GM12878 (cell line): ENCODE data around the gene IPP. TPM values are rescaled to one million over a fixed set of nuclear protein-coding genes. Genes with fewer than 3 reads are reported as not detected.

Source experiments
- ATAC-seq: fragments of 200-7000 bp; cut with Tn5 transposase; 3 replicates; pipeline ENCODE4 v1.9.1; 2020; ENCODE audit warnings: mild to moderate bottlenecking, moderate library complexity
- BruUV-seq: library from RNA; stranded (reverse); fragments of 400-500 nt; replicated peaks from 2 replicates; lab custom pipeline; 2021; lab: Mats Ljungman, UMichigan
- CTCF ChIA-PET: fragments of 300-600 bp; sonication (Branson Sonifier 250); formaldehyde crosslinking; extraction: SDS; loops from one replicate; lab custom pipeline; 2021; ENCODE audit warnings: inconsistent platforms; lab: Yijun Ruan, JAX
- POLR2A ChIA-PET: fragments of 350-600 bp; formaldehyde crosslinking; extraction: SDS; loops from one replicate; lab custom pipeline; 2021; ENCODE audit warnings: inconsistent platforms; lab: Charles Lee
- RAD21 ChIA-PET: fragments of 300-600 bp; sonication (Branson Sonifier 250); formaldehyde crosslinking; loops from one replicate; lab custom pipeline; 2023; ENCODE audit warnings: antibody characterized with exemption; ENCODE audit not compliant: unreplicated experiment; lab: Charles Lee
- SMC1A ChIA-PET: fragments of 300-600 bp; sonication (Branson Sonifier 250); formaldehyde crosslinking; loops from one replicate; lab custom pipeline; 2023; ENCODE audit not compliant: unreplicated experiment, uncharacterized antibody; lab: Charles Lee
- DNase-seq: peaks from one replicate; pipeline ENCODE4 v3.0.0-alpha.2; 2011; ENCODE audit warnings: low read depth, low spot score
- FAIRE-seq: peaks from 3 replicates; lab custom pipeline; 2011; peaks lifted over from hg19 to GRCh38; lab: Jason Lieb, UNC
- H2AFZ ChIP-seq: 2 replicates; pipeline ENCODE4 v1.6.0; 2011; ENCODE audit warnings: low read depth, low read length, control low read depth; ENCODE audit not compliant: control insufficient read depth
- H3K27ac ChIP-seq: 2 replicates; pipeline ENCODE4 v1.5.1; 2011; ENCODE audit warnings: control low read depth; ENCODE audit not compliant: control insufficient read depth, insufficient read depth
- H3K27me3 ChIP-seq, 2 experiments: replicated peaks in 1 of 2; 2 replicates each; pipeline versions ENCODE4 v1.6.0 to v1.6.1; 2011; ENCODE audit warnings: low read length in 1 of 2; ENCODE audit not compliant: control insufficient read depth in 2 of 2, insufficient read depth in 2 of 2
- H3K36me3 ChIP-seq, 2 experiments: 2 replicates each; pipeline ENCODE4 v1.5.1; 2011; ENCODE audit warnings: low read length in 1 of 2; ENCODE audit not compliant: control insufficient read depth in 2 of 2, insufficient read depth in 2 of 2
- H3K4me1 ChIP-seq: 2 replicates; pipeline ENCODE4 v1.6.1; 2011; ENCODE audit warnings: mild to moderate bottlenecking, low read length, moderate library complexity, mixed read lengths; ENCODE audit not compliant: control insufficient read depth, insufficient read depth
- H3K4me2 ChIP-seq: 2 replicates; pipeline ENCODE4 v1.6.0; 2011; ENCODE audit warnings: control low read depth; ENCODE audit not compliant: control insufficient read depth, insufficient read depth
- H3K4me3 ChIP-seq: fragments of 200-600 bp; sonication (generic); 2 replicates; pipeline ENCODE4 v1.5.1; 2016
- H3K79me2 ChIP-seq: 2 replicates; pipeline ENCODE4 v1.6.0; 2011; ENCODE audit warnings: low read length; ENCODE audit not compliant: control insufficient read depth, insufficient read depth
- H3K9ac ChIP-seq: 2 replicates; pipeline ENCODE4 v1.8.0; 2011; ENCODE audit warnings: low read length, control low read depth, mixed read lengths; ENCODE audit not compliant: control insufficient read depth, insufficient read depth
- H3K9me3 ChIP-seq: replicated peaks from 3 replicates; pipeline ENCODE4 v1.5.1; 2011; ENCODE audit warnings: mild to moderate bottlenecking, low read length; ENCODE audit not compliant: control insufficient read depth, insufficient read depth
- H4K20me1 ChIP-seq: 2 replicates; pipeline ENCODE4 v1.6.0; 2011; ENCODE audit not compliant: control insufficient read depth, insufficient read depth
- ATF2 ChIP-seq: IDR thresholded peaks from 2 replicates; pipeline ENCODE4 v1.6.1; 2012; ENCODE audit warnings: low read length, inconsistent platforms
- FOS ChIP-seq: IDR thresholded peaks from 3 replicates; pipeline ENCODE4 v1.6.1; 2011; ENCODE audit warnings: borderline replicate concordance; ENCODE audit not compliant: insufficient read length; ENCODE audit errors: extremely low read depth
- GABPA ChIP-seq: IDR thresholded peaks from 2 replicates; pipeline ENCODE4 v1.6.1; 2014; ENCODE audit warnings: antibody characterized with exemption, low read depth, mild to moderate bottlenecking, inconsistent platforms
- GATAD2B ChIP-seq: fragments of 450-650 bp; conservative IDR thresholded peaks from 2 replicates; pipeline ENCODE4 v1.6.1; 2017; ENCODE audit warnings: low read depth, mild to moderate bottlenecking, moderate library complexity
- KLF5 ChIP-seq: fragments of 450-650 bp; IDR thresholded peaks from 2 replicates; pipeline ENCODE4 v1.6.1; 2014; ENCODE audit warnings: mild to moderate bottlenecking; ENCODE audit not compliant: partially characterized antibody
- MEF2A ChIP-seq: IDR thresholded peaks from 2 replicates; pipeline ENCODE4 v1.6.1; 2011; ENCODE audit warnings: low read depth, mild to moderate bottlenecking, low read length, moderate library complexity; ENCODE audit not compliant: insufficient read depth
- MLLT1 ChIP-seq: fragments of 450-650 bp; IDR thresholded peaks from 2 replicates; pipeline ENCODE4 v1.6.1; 2016; ENCODE audit warnings: mild to moderate bottlenecking
- MTA3 ChIP-seq: IDR thresholded peaks from 2 replicates; pipeline ENCODE4 v1.6.1; 2012; ENCODE audit warnings: low read length, inconsistent platforms, borderline replicate concordance
- NBN ChIP-seq: fragments of 450-650 bp; IDR thresholded peaks from 2 replicates; pipeline ENCODE4 v1.6.1; 2016
- NFIC ChIP-seq: IDR thresholded peaks from 2 replicates; pipeline ENCODE4 v1.6.1; 2012; ENCODE audit warnings: low read depth, mild to moderate bottlenecking, inconsistent platforms, low read length, moderate library complexity
- NR2C1 ChIP-seq: fragments of 450-650 bp; IDR thresholded peaks from 2 replicates; pipeline ENCODE4 v1.6.1; 2017; ENCODE audit warnings: antibody characterized with exemption, mild to moderate bottlenecking, moderate library complexity
- PBX3 ChIP-seq: IDR thresholded peaks from 2 replicates; pipeline ENCODE4 v1.6.1; 2011; ENCODE audit warnings: mild to moderate bottlenecking, low read depth, low read length, moderate library complexity; ENCODE audit not compliant: insufficient replicate concordance
- POU2F2 ChIP-seq: IDR thresholded peaks from 3 replicates; pipeline ENCODE4 v1.6.1; 2011; ENCODE audit warnings: low read depth, mild to moderate bottlenecking, low read length, borderline replicate concordance
- RAD51 ChIP-seq: fragments of 450-650 bp; IDR thresholded peaks from 2 replicates; pipeline ENCODE4 v1.6.1; 2016; ENCODE audit warnings: moderate library complexity, mild to moderate bottlenecking, inconsistent platforms
- RBBP5 ChIP-seq: fragments of 200-600 bp; sonication (generic); conservative IDR thresholded peaks from 2 replicates; pipeline ENCODE4 v1.6.1; 2016
- RELB ChIP-seq: fragments of 450-650 bp; IDR thresholded peaks from 2 replicates; pipeline ENCODE4 v1.6.1; 2017; ENCODE audit warnings: low read depth, mild to moderate bottlenecking, moderate library complexity
- SUZ12 ChIP-seq: fragments of 200-600 bp; sonication (generic); IDR thresholded peaks from one replicate; pipeline ENCODE4 v1.6.1; 2018; ENCODE audit warnings: antibody characterized with exemption, mild to moderate bottlenecking; ENCODE audit not compliant: unreplicated experiment
- ZNF207 ChIP-seq: fragments of 450-650 bp; IDR thresholded peaks from 2 replicates; pipeline ENCODE4 v1.6.1; 2014; ENCODE audit warnings: antibody characterized with exemption, mild to moderate bottlenecking, borderline replicate concordance
- ZNF217 ChIP-seq: fragments of 450-650 bp; IDR thresholded peaks from 2 replicates; pipeline ENCODE4 v1.6.1; 2017; ENCODE audit warnings: antibody characterized with exemption, mild to moderate bottlenecking
- ZNF24 ChIP-seq: fragments of 450-650 bp; IDR thresholded peaks from 2 replicates; pipeline ENCODE4 v1.6.1; 2017; ENCODE audit warnings: antibody characterized with exemption, mild to moderate bottlenecking
- WGBS: methylation state at CpG from one replicate; pipeline ENCODE4 v1.1.6; 2016; ENCODE audit warnings: low lambda C conversion rate; ENCODE audit not compliant: insufficient replicate concordance, insufficient coverage; ENCODE audit errors: missing lambda C conversion rate; 5-methylcytosine and 5-hydroxymethylcytosine counted together
- in situ Hi-C: fragments of 300-500 bp; cut with MboI; formaldehyde crosslinking; loops from 9 replicates; pipeline ENCODE4 v1.14.3; 2018; ENCODE audit warnings: mixed read lengths
- intact Hi-C: fragments of 100-400 bp; cut with micrococcal nuclease; formaldehyde crosslinking; loops from one replicate; pipeline ENCODE4 v1.14.2; 2022; ENCODE audit not compliant: unreplicated experiment
- polyA plus RNA-seq, 11 experiments: library from polyadenylated mRNA; depleted of rRNA in 4 of 11; unstranded in 6 of 11; stranded (reverse) in 5 of 11; fragments of >200 nt; fragmentation: Nextera tagmentation in 4 of 11; fragmentation: Illumina TruSeq in 1 of 11; extraction: Ambion mirVana in 4 of 11; extraction: Trizol in 1 of 11; gene quantifications; 1 replicate in 1 of 11; 2 replicates in 10 of 11; pipeline versions ENCODE4 v1.2.1 to v1.2.3, GENCODE V29; 2011 to 2016; ENCODE audit warnings: inconsistent platforms in 2 of 11, missing spikeins in 2 of 11, low read depth in 1 of 11
- total RNA-seq, 4 experiments: library from RNA; depleted of rRNA in 3 of 4; stranded (reverse); fragments of >200 nt in 3 of 4; fragmentation: Illumina TruSeq in 1 of 4; extraction: Trizol in 1 of 4; gene quantifications; 2 replicates each; pipeline versions ENCODE4 v1.2.1 to v1.2.3, GENCODE V29; 2013 to 2021

Gene IPP
- total and polyA plus RNA-seq, 10 of the 15 experiments (the other 5 are each of a cell fraction or from before 2014, with no cell fraction given), result 4.7 to 15.0 (median 10.4) TPM

GRCh38 chr1:45772971-45773370, 22.5 kb upstream of the IPP start:
- in situ Hi-C loops (no loop called here), intact Hi-C loops (no loop called here)
- no peaks in the 10 kb centered on the region for H3K36me3 ChIP-seq
- H3K27ac ChIP-seq, result no peak overlapping the region
- 49% methylated on average over 3 of the region's 3 CpGs for WGBS
- SMC1A ChIA-PET, result interaction anchor here (1.1 kb wide), 1 partner anchor 21 kb away, joined by 4 read pairs; no protein-coding TSS in a partner anchor
- H3K27me3 ChIP-seq, result no peaks in the 10 kb centered on the region
- BruUV-seq, result no TSS peak
- H4K20me1 ChIP-seq, result no peaks in the 10 kb centered on the region
- no peaks in the 10 kb centered on the region for H3K79me2 ChIP-seq
- H3K9ac ChIP-seq, result no peak overlapping the region
- POLR2A ChIA-PET, result interaction anchor here (0.6 kb wide), 1 partner anchor 389 kb away, joined by 3 read pairs; no protein-coding TSS in a partner anchor
- RAD21 ChIA-PET, result no interaction called here
- 0 out of 2 replicates have a peak overlapping the region, but pooled peaks have one; percentile 19 for H2AFZ ChIP-seq
- CTCF ChIA-PET, result interaction anchor here (1.3 kb wide), 1 partner anchor 10 kb away, joined by 3 read pairs; no protein-coding TSS in a partner anchor
- ATAC-seq (peak; percentile 86), FAIRE-seq (no peak), DNase-seq (peak; percentile 38)
- H3K9me3 ChIP-seq, result no peaks in the 10 kb centered on the region
- H3K4me2 ChIP-seq, result no peak overlapping the region
- no peak overlapping the region for H3K4me3 ChIP-seq
- H3K4me1 ChIP-seq, result no peaks in the 10 kb centered on the region
- TF ChIP-seq ZNF217 (peak; percentile 78; the same call in 1 of the 2 replicates), RELB (peak; percentile 84), NBN (peak; percentile 75), FOS (no peak), PBX3 (peak; percentile 23), RAD51 (no peak), NR2C1 (no peak), RBBP5 (no peak), MTA3 (no peak), GABPA (no peak), SUZ12 (no peak), NFIC (peak; percentile 35; the same call in 1 of the 2 replicates), ZNF207 (no peak), ATF2 (0 out of 2 replicates have a peak, but pooled peaks have one; percentile 20), ZNF24 (peak; percentile 72), MEF2A (no peak), KLF5 (no peak), POU2F2 (peak; percentile 56; the same call in 1 of the 3 replicates), GATAD2B (no peak), MLLT1 (no peak)
